Nephron progenitor cell (in vitro differentiated cells): ENCODE results near the gene SERGEF.

Experiments
- DNase-seq: peaks from one replicate; pipeline ENCODE4 v3.0.0; 2021
- H3K27ac Mint-ChIP-seq: 2 replicates; pipeline ENCODE4 v1.8.0; 2021; ENCODE audit warnings: mild to moderate bottlenecking, moderate library complexity, mixed read lengths
- H3K27me3 Mint-ChIP-seq: 2 replicates; pipeline ENCODE4 v1.8.0; 2021; ENCODE audit warnings: mild to moderate bottlenecking, low read depth, mixed read lengths; ENCODE audit not compliant: poor library complexity
- H3K36me3 Mint-ChIP-seq: 2 replicates; pipeline ENCODE4 v1.8.0; 2021; ENCODE audit warnings: low read depth, mixed read lengths
- H3K4me1 Mint-ChIP-seq: 2 replicates; pipeline ENCODE4 v1.8.0; 2021; ENCODE audit warnings: mixed read lengths
- H3K4me3 Mint-ChIP-seq: 2 replicates; pipeline ENCODE4 v1.8.0; 2021; ENCODE audit warnings: mild to moderate bottlenecking, moderate library complexity, mixed read lengths
- H3K9me3 Mint-ChIP-seq: 2 replicates; pipeline ENCODE4 v1.8.0; 2021; ENCODE audit warnings: mild to moderate bottlenecking, moderate library complexity, mixed read lengths
- CTCF ChIP-seq: fragments of 200-600 bp; sonication (generic); IDR thresholded peaks from 2 replicates; pipeline ENCODE4 v1.5.0; 2021; ENCODE audit warnings: antibody characterized with exemption

The SERGEF gene

GRCh38 chr11:17927681-17928343, 85.0 kb downstream of the SERGEF start:
- peaks cover 6% of the 10 kb centered on the region for H3K36me3 Mint-ChIP-seq
- TF ChIP-seq CTCF: no peak
- H3K4me1 Mint-ChIP-seq: peaks cover 10% of the 10 kb centered on the region
- H3K27ac Mint-ChIP-seq: no peak overlapping the region
- H3K4me3 Mint-ChIP-seq: no peak overlapping the region
- H3K9me3 Mint-ChIP-seq: no peaks in the 10 kb centered on the region
- peaks cover 3% of the 10 kb centered on the region for H3K27me3 Mint-ChIP-seq
- DNase-seq: no peak

- Mint-ChIP-seq H3K27ac (no peak overlapping the region), H3K4me1 (peaks cover 18% of the 10 kb centered on the region), H3K27me3 (peaks cover 3% of the 10 kb centered on the region), H3K4me3 (no peak overlapping the region), H3K36me3 (no peaks in the 10 kb centered on the region), H3K9me3 (no peaks in the 10 kb centered on the region)
- TF ChIP-seq CTCF: no peak
- no peak for DNase-seq
Observed at GRCh38 chr11:17927041-17927440, 85.8 kb downstream of the SERGEF start.

GRCh38 chr11:17924713-17925112, 88.1 kb downstream of the SERGEF start:
- peaks cover 36% of the 10 kb centered on the region for H3K4me1 Mint-ChIP-seq
- H3K36me3 Mint-ChIP-seq: no peaks in the 10 kb centered on the region
- no peak for TF ChIP-seq CTCF
- no peak overlapping the region for H3K4me3 Mint-ChIP-seq
- no peak for DNase-seq
- peaks cover 3% of the 10 kb centered on the region for H3K27me3 Mint-ChIP-seq
- no peak overlapping the region for H3K27ac Mint-ChIP-seq
- H3K9me3 Mint-ChIP-seq: no peaks in the 10 kb centered on the region

DNA sequence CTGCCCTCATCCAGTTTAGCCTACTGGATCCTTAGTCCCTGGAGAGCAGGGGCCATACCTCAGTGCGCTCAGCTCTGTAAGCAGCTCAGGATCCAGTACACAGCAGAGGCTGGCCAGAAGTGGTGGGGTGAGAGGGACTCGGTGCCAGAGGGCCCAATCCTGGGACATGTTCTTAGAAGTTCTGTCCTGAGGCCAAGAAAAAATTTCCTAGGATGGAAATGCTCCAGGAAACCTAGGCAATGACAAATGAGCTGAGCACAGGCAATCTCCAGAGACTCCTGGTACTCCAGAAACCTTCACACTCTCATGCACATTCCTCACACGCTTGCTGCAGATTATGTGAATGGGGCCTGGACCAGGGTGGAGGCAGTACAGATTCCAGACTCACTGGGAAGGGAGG, 89.6 kb downstream of the SERGEF start:
- Mint-ChIP-seq H3K36me3 (no peaks in the 10 kb centered on the region), H3K27ac (no peak overlapping the region), H3K27me3 (peaks cover 3% of the 10 kb centered on the region), H3K4me1 (peaks cover 36% of the 10 kb centered on the region), H3K9me3 (no peaks in the 10 kb centered on the region), H3K4me3 (no peak overlapping the region)
- DNase-seq: no peak
- no peak for TF ChIP-seq CTCF

DNA sequence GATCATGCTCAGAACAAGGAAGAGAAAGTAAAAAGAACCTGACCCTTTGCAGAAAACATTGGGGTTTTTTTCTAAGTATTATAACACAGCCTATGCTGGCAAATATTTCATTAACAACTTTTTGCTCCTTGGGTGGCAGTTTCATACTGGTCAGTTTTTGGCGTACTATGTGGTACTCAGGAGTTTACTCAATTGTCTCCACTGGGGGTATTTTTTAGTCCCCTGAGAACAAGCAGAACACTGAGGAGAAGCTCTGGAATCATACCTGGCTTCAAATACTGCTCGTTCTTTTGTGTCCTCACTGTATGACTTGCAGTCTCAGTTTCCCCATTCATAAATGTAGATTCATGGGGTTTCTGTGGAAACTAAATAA, 90.4 kb downstream of the SERGEF start:
- no peak overlapping the region for H3K4me3 Mint-ChIP-seq
- H3K4me1 Mint-ChIP-seq: peaks cover 36% of the 10 kb centered on the region
- DNase-seq: no peak
- TF ChIP-seq CTCF: no peak
- no peaks in the 10 kb centered on the region for H3K9me3 Mint-ChIP-seq
- no peaks in the 10 kb centered on the region for H3K36me3 Mint-ChIP-seq
- H3K27ac Mint-ChIP-seq: no peak overlapping the region
- peaks cover 3% of the 10 kb centered on the region for H3K27me3 Mint-ChIP-seq

GRCh38 chr11:17921659-17922415, 91.0 kb downstream of the SERGEF start:
- Mint-ChIP-seq H3K27ac (peak overlapping the region; percentile 38), H3K27me3 (peaks cover 3% of the 10 kb centered on the region)

More at GRCh38 chr11:17921659-17922415, 91.0 kb downstream of the SERGEF start:
- Mint-ChIP-seq H3K36me3 (no peaks in the 10 kb centered on the region), H3K4me3 (peak overlapping the region; percentile 35), H3K4me1 (peaks cover 36% of the 10 kb centered on the region), H3K9me3 (no peaks in the 10 kb centered on the region)
- TF ChIP-seq CTCF: no peak
- no peak for DNase-seq
